Panc1 (cell line): ENCODE measurements around the gene THAP6. TPM values are rescaled to one million over a fixed set of nuclear protein-coding genes. Genes with fewer than 3 reads are reported as not detected.
A peak's percentile ranks its signal among the peaks of the same experiment; 100 is the strongest.
"Not testable (repeated sequence)": the region's sequence is repeated elsewhere in the genome, so short reads cannot be mapped to it uniquely, and the experiment has no call there.

ENCODE experiments used
- ATAC-seq: fragments of 200-7000 bp; cut with Tn5 transposase; 2 replicates; pipeline ENCODE4 v1.9.1; 2020; ENCODE audit warnings: mild to moderate bottlenecking, moderate library complexity
- BruUV-seq: library from RNA; stranded (reverse); fragments of 400-500 nt; replicated peaks from 2 replicates; lab custom pipeline; 2021; lab: Mats Ljungman, UMichigan
- CTCF ChIA-PET: fragments of 300-600 bp; sonication (Branson Sonifier 250); formaldehyde crosslinking; loops from one replicate; lab custom pipeline; 2022; ENCODE audit warnings: antibody characterized with exemption; lab: Charles Lee
- POLR2A ChIA-PET: fragments of 300-600 bp; sonication (Branson Sonifier 250); formaldehyde crosslinking; loops from one replicate; lab custom pipeline; 2022; ENCODE audit warnings: antibody characterized with exemption; lab: Charles Lee
- DNase-seq: peaks from one replicate; pipeline ENCODE4 v3.0.0-alpha.2; 2010; ENCODE audit warnings: low read depth, low spot score
- H3K27ac ChIP-seq: 2 replicates; pipeline ENCODE4 v1.5.1; 2011; ENCODE audit warnings: mild to moderate bottlenecking, low read length, inconsistent platforms
- H3K27me3 ChIP-seq: fragments of 200-500 bp; sonication (Bioruptor generic); 2 replicates; pipeline ENCODE4 v1.6.0; 2014; ENCODE audit warnings: low read length, inconsistent platforms; ENCODE audit not compliant: control insufficient read depth, insufficient read depth
- H3K36me3 ChIP-seq: fragments of 200-500 bp; sonication (Bioruptor generic); 2 replicates; pipeline ENCODE4 v1.5.1; 2014; ENCODE audit warnings: inconsistent platforms, mild to moderate bottlenecking, low read length, moderate library complexity; ENCODE audit not compliant: control insufficient read depth, insufficient read depth
- H3K4me1 ChIP-seq: 2 replicates; pipeline ENCODE4 v1.5.1; 2011; ENCODE audit warnings: inconsistent platforms, mild to moderate bottlenecking, low read length, moderate library complexity; ENCODE audit not compliant: control insufficient read depth, insufficient read depth
- H3K4me3 ChIP-seq, 2 experiments: 2 replicates each; pipeline ENCODE4 v1.5.1; 2011 to 2012; ENCODE audit warnings: low read depth in 2 of 2, low read length in 2 of 2, mild to moderate bottlenecking in 2 of 2, inconsistent platforms in 1 of 2, moderate library complexity in 1 of 2
- H3K9me3 ChIP-seq: fragments of 200-500 bp; sonication (Bioruptor generic); 2 replicates; pipeline ENCODE4 v1.5.1; 2014; ENCODE audit warnings: low read depth, mild to moderate bottlenecking, inconsistent platforms, low read length, moderate library complexity; ENCODE audit not compliant: control insufficient read depth, insufficient read depth
- POLR2AphosphoS5 ChIP-seq: IDR thresholded peaks from 2 replicates; pipeline ENCODE4 v1.6.1; 2012; ENCODE audit warnings: mild to moderate bottlenecking, low read depth, low read length, moderate library complexity
- REST ChIP-seq, 2 experiments: IDR thresholded peaks; 2 replicates each; pipeline ENCODE4 v1.6.1; 2011 to 2012; ENCODE audit warnings: low read depth in 2 of 2, control low read depth in 1 of 2, low read length in 1 of 2, mild to moderate bottlenecking in 1 of 2, moderate library complexity in 1 of 2; ENCODE audit not compliant: insufficient read depth in 1 of 2
- SIN3A ChIP-seq: IDR thresholded peaks from 2 replicates; pipeline ENCODE4 v1.6.1; 2012; ENCODE audit warnings: low read depth, mild to moderate bottlenecking, low read length, moderate library complexity, borderline replicate concordance; ENCODE audit not compliant: insufficient read depth
- TCF7L2 ChIP-seq: IDR thresholded peaks from 2 replicates; pipeline ENCODE4 v1.6.1; 2011; ENCODE audit warnings: mild to moderate bottlenecking, low read depth, low read length, inconsistent platforms
- in situ Hi-C: cut with HindIII; loops from 2 replicates; pipeline ENCODE4 v1.10.0; 2016; ENCODE audit warnings: low sequenced_read_pairs, low pct_unique_long_range_greater_than_20kb
- intact Hi-C: fragments of 100-400 bp; cut with micrococcal nuclease; formaldehyde crosslinking; loops from one replicate; pipeline ENCODE4 v1.10.0; 2022; ENCODE audit not compliant: unreplicated experiment
- total RNA-seq: library from RNA; stranded (reverse); gene quantifications from one replicate; pipeline ENCODE4 v1.2.1, GENCODE V29; 2021; ENCODE audit not compliant: unreplicated experiment
- TF ChIP-seq, protein P1 (sequence below): fragments of 450-650 bp; IDR thresholded peaks from 2 replicates; pipeline ENCODE4 v1.5.1; 2017; ENCODE audit warnings: mild to moderate bottlenecking

THAP6 gene
- total RNA-seq, 1 experiment from 2014 or later: 13.9 TPM

DNA sequence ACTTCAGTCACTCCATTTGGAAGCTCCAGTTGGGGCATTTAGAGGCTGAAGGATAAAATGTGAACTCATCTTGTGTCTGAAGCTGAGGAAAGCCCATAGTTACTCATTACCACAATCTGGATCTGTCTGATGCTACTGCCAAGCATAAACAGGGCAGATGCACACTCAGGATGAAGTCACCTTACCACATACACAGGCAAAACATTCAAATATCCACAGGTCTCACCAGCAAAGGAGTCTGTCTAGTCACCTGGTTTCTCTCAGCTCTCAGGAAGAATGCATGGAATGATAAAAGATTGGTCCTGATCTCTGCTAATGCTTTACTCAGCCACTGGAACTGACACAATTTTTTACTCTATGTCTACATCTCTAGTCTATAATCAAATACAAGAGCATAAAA lies 28.6 kb downstream of the THAP6 start:
- POLR2A ChIA-PET: no interaction called here
- DNase-seq (peak; percentile 30), ATAC-seq (no peak)
- no peak overlapping the region for H3K27ac ChIP-seq
- intact Hi-C loops (no loop called here), in situ Hi-C loops (no loop called here)
- BruUV-seq: no TSS peak
- H3K27me3 ChIP-seq: no peaks in the 10 kb centered on the region
- H3K9me3 ChIP-seq: no peaks in the 10 kb centered on the region
- no peaks in the 10 kb centered on the region for H3K4me1 ChIP-seq
- no peaks in the 10 kb centered on the region for H3K36me3 ChIP-seq
- CTCF ChIA-PET: no interaction called here
- TF ChIP-seq SIN3A: no peak
- no peak for TF ChIP-seq POLR2AphosphoS5
- TF ChIP-seq REST (IDR thresholded peaks at IDR 0.05; ENCODE audit: insufficient read depth in 1 of 2, low read depth in 2 of 2, low read length in 1 of 2): no peak
- TF ChIP-seq, protein P1, sequence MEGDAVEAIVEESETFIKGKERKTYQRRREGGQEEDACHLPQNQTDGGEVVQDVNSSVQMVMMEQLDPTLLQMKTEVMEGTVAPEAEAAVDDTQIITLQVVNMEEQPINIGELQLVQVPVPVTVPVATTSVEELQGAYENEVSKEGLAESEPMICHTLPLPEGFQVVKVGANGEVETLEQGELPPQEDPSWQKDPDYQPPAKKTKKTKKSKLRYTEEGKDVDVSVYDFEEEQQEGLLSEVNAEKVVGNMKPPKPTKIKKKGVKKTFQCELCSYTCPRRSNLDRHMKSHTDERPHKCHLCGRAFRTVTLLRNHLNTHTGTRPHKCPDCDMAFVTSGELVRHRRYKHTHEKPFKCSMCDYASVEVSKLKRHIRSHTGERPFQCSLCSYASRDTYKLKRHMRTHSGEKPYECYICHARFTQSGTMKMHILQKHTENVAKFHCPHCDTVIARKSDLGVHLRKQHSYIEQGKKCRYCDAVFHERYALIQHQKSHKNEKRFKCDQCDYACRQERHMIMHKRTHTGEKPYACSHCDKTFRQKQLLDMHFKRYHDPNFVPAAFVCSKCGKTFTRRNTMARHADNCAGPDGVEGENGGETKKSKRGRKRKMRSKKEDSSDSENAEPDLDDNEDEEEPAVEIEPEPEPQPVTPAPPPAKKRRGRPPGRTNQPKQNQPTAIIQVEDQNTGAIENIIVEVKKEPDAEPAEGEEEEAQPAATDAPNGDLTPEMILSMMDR: no peak
- no peak for TF ChIP-seq TCF7L2
- H3K4me3 ChIP-seq: no peak overlapping the region

GRCh38 chr4:75544220-75544619 lies 29.9 kb downstream of the THAP6 start:
- H3K4me3 ChIP-seq, CTCF ChIA-PET, POLR2A ChIA-PET, BruUV-seq, H3K36me3 ChIP-seq, H3K27me3 ChIP-seq, intact Hi-C loops, in situ Hi-C loops, H3K9me3 ChIP-seq, DNase-seq, H3K27ac ChIP-seq, ATAC-seq, H3K4me1 ChIP-seq: not testable (repeated sequence)

- no peak overlapping the region for H3K4me3 ChIP-seq
- no peak for ATAC-seq
- ChIA-PET CTCF (no interaction called here), POLR2A (no interaction called here)
- H3K27ac ChIP-seq: no peak overlapping the region
- in situ Hi-C loops (no loop called here), intact Hi-C loops (no loop called here)
- TF ChIP-seq, protein P1: no peak
- no TSS peak for BruUV-seq
- H3K9me3 ChIP-seq: no peaks in the 10 kb centered on the region
- H3K4me1 ChIP-seq: no peaks in the 10 kb centered on the region
- no peak for DNase-seq
- no peaks in the 10 kb centered on the region for H3K27me3 ChIP-seq
- no peaks in the 10 kb centered on the region for H3K36me3 ChIP-seq
Observed at GRCh38 chr4:75544870-75545269, 30.6 kb downstream of the THAP6 start.
